Transverse colon (tissue), 4 donors: ENCODE data around the gene KCNH1. TPM values are rescaled to one million over a fixed set of nuclear protein-coding genes. Genes with fewer than 3 reads are reported as not detected.

Source experiments
- DNase-seq: peaks from one replicate; pipeline ENCODE4 v3.0.0-alpha.2; 2019
- H3K27ac ChIP-seq, 4 donors: fragments of 200-600 bp; sonication (generic); 2 replicates each; pipeline ENCODE4 v1.5.1; 2016 to 2018; ENCODE audit warnings: inconsistent platforms in 4 of 4
- H3K27me3 ChIP-seq: fragments of 200-600 bp; sonication (generic); 2 replicates; pipeline ENCODE4 v1.5.1; 2017; ENCODE audit warnings: inconsistent platforms
- H3K36me3 ChIP-seq, 4 donors: fragments of 200-600 bp; sonication (generic); 2 replicates each; pipeline ENCODE4 v1.5.1; 2017 to 2019; ENCODE audit warnings: inconsistent platforms in 4 of 4
- H3K4me1 ChIP-seq, 4 donors: fragments of 200-600 bp; sonication (generic); 2 replicates each; pipeline ENCODE4 v1.5.1; 2017 to 2020; ENCODE audit warnings: inconsistent platforms in 4 of 4
- H3K4me3 ChIP-seq, 4 donors: fragments of 200-600 bp; sonication (generic); 1 replicate in 1 of 4; 2 replicates in 3 of 4; pipeline versions ENCODE4 v1.5.1 to v1.6.1; 2017 to 2019; ENCODE audit warnings: inconsistent platforms in 4 of 4
- H3K9me3 ChIP-seq, 2 donors: fragments of 200-600 bp; sonication (generic); 2 replicates each; pipeline ENCODE4 v1.5.1; 2017 to 2019; ENCODE audit warnings: inconsistent platforms in 2 of 2
- EP300 ChIP-seq: sonication (generic); formaldehyde crosslinking; IDR thresholded peaks from one replicate; pipeline ENCODE4 v1.6.1; 2017; ENCODE audit warnings: antibody characterized with exemption, low read depth
- POLR2A ChIP-seq: fragments of 450-650 bp; IDR thresholded peaks from one replicate; pipeline ENCODE4 v1.6.1; 2016; ENCODE audit warnings: antibody characterized with exemption, mild to moderate bottlenecking, moderate library complexity
- POLR2AphosphoS5 ChIP-seq, 3 donors: sonication (generic); formaldehyde crosslinking; IDR thresholded peaks; one replicate each; pipeline ENCODE4 v1.6.1; 2016; ENCODE audit warnings: antibody characterized with exemption in 3 of 3
- WGBS, 2 donors: methylation state at CpG; one replicate each; pipeline ENCODE4 v1.1.5; 2018; ENCODE audit warnings: low coverage in 1 of 2; 5-methylcytosine and 5-hydroxymethylcytosine counted together
- in situ Hi-C, 4 donors: fragments of 200-750 bp; cut with MboI; loops; one replicate each; pipeline versions ENCODE4 v1.15.0 to v1.15.1; 2017; ENCODE audit warnings: low sequenced_read_pairs in 3 of 4, low pct_ligation_motif_present in 1 of 4, low pct_unique_long_range_greater_than_20kb in 1 of 4
- intact Hi-C: fragments of 100-400 bp; cut with DNase I; formaldehyde crosslinking; loops from one replicate; pipeline ENCODE4 v1.15.1; 2023; ENCODE audit warnings: low total_unique reads
- total RNA-seq, 4 donors: library from RNA; depleted of rRNA; stranded (reverse); fragments of >200 nt; gene quantifications; one replicate each; pipeline ENCODE4 v1.1.0, GENCODE V29; 2016
- TF ChIP-seq, protein P1 (sequence below), 5 experiments: fragments of 200-600 bp in 3 of 5; fragments of 450-650 bp in 2 of 5; sonication (generic) in 3 of 5; IDR thresholded peaks; 1 replicate in 2 of 5; 2 replicates in 3 of 5; pipeline ENCODE4 v1.5.1; 2016 to 2017; ENCODE audit warnings: antibody characterized with exemption in 5 of 5, inconsistent platforms in 3 of 5, mild to moderate bottlenecking in 2 of 5, moderate library complexity in 1 of 5

Gene KCNH1
- total RNA-seq, 4 donors from 2014 or later, result 0.55 to 9.4 (median 2.2) TPM

DNA sequence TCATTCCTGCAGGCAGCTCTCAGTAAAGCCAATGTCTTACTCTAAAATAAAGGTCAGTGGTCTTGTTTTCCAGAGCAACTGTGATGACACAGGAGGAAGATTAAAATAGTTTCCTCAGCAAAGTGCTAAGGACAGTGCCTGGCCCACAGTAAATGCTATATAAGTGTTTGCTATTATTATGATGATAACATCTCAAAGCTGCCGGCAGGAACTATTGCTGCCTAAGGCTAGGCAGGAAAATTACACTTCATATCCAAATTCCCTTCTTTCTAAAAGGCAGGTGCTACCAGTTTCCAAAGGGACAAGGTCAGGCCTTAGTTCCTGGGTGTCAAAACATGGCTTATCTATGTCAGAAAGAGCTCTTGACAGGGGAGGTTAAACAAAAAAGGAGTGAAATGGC lies 403.9 kb downstream of the KCNH1 start:
- no peak for DNase-seq
- Histone ChIP-seq H3K27ac (no peak overlapping the region), H3K9me3 (no peaks in the 10 kb centered on the region), H3K27me3 (no peaks in the 10 kb centered on the region), H3K4me3 (no peak overlapping the region), H3K4me1 (no peaks in the 10 kb centered on the region), H3K36me3 (no peaks in the 10 kb centered on the region)
- no peak for TF ChIP-seq POLR2AphosphoS5 (IDR thresholded peaks at IDR 0.05)
- TF ChIP-seq, protein P1, sequence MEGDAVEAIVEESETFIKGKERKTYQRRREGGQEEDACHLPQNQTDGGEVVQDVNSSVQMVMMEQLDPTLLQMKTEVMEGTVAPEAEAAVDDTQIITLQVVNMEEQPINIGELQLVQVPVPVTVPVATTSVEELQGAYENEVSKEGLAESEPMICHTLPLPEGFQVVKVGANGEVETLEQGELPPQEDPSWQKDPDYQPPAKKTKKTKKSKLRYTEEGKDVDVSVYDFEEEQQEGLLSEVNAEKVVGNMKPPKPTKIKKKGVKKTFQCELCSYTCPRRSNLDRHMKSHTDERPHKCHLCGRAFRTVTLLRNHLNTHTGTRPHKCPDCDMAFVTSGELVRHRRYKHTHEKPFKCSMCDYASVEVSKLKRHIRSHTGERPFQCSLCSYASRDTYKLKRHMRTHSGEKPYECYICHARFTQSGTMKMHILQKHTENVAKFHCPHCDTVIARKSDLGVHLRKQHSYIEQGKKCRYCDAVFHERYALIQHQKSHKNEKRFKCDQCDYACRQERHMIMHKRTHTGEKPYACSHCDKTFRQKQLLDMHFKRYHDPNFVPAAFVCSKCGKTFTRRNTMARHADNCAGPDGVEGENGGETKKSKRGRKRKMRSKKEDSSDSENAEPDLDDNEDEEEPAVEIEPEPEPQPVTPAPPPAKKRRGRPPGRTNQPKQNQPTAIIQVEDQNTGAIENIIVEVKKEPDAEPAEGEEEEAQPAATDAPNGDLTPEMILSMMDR (IDR thresholded peaks at IDR 0.05), result no peak
- TF ChIP-seq EP300, result no peak
- TF ChIP-seq POLR2A, result no peak
- WGBS, 2 donors, result 53% methylated on average over 1 of the region's 1 CpG; no CpG with 5 or more reads in 1 of the 2 donors
- in situ Hi-C loops (no loop called here), intact Hi-C loops (no loop called here)

DNA sequence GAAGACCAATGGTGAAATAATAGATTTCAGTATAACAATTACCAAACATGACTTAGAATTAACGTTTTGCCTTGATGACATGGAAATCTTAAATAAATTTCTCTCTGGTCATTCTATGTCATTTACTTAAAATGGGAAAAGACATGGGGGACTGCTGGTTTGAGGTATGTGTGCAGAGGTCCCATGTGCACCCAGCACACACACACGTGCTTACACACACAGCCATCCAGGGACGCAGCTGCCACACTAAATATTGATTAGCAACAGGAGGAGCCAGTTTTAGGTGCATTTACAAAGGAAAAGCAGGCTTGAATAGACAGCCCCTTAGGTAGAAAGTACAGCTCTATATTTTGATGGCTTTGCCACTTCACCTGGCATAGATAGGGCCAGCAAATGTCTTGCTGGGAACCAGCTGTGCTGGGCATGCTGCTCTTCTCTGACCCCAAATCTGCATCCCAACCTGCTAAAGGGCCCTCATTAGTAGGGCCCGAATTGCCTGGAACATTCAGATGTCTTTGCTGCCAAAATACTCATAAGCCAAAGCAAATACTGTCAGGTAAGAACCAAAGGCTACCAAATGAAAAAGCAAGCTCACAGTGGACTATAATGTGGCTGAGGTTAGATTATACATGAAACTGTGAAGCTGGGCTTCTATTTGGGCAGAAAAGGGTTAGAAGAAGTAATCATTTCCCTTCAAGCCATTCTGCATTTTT lies 405.4 kb downstream of the KCNH1 start:
- in situ Hi-C loops, result no loop called here
- H3K9me3 ChIP-seq, result no peaks in the 10 kb centered on the region
- intact Hi-C loops, result no loop called here
- no peak overlapping the region for H3K4me3 ChIP-seq
- 77 to 79% methylated on average over 4 of the region's 4 CpGs for WGBS, 2 donors
- TF ChIP-seq, protein P1 (IDR thresholded peaks at IDR 0.05), result no peak
- TF ChIP-seq POLR2A (no peak), POLR2AphosphoS5 (IDR thresholded peaks at IDR 0.05) (no peak), EP300 (no peak)
- H3K27me3 ChIP-seq, result no peaks in the 10 kb centered on the region
- no peak overlapping the region for H3K27ac ChIP-seq
- H3K36me3 ChIP-seq, result no peaks in the 10 kb centered on the region
- DNase-seq, result no peak
- no peaks in the 10 kb centered on the region for H3K4me1 ChIP-seq

DNA sequence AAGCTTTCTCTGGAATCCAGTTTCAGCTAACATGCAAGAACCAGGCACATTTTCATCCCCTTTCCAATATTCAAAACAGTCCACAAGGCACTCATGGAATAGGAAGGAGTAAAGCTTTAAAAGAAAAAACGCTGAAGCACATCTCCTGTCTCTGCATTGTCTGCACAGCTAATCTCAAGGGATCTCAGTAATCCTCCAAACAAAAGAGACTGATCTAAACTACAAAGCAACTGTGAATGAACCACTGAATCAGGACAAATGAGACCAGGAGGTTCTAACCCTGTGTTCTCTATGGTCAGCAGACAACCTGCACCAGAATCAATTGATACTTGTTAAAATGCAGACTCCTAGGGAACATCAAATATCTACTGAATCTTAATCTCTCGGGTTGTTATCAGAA lies 406.2 kb downstream of the KCNH1 start:
- no peak overlapping the region for H3K27ac ChIP-seq
- no peaks in the 10 kb centered on the region for H3K9me3 ChIP-seq
- no peaks in the 10 kb centered on the region for H3K4me1 ChIP-seq
- intact Hi-C loops, result no loop called here
- no peak overlapping the region for H3K4me3 ChIP-seq
- no peak for DNase-seq
- WGBS, 2 donors, result 31 to 33% methylated on average over 1 to 2 of the region's 2 CpGs
- H3K27me3 ChIP-seq, result no peaks in the 10 kb centered on the region
- in situ Hi-C loops, result no loop called here
- no peaks in the 10 kb centered on the region for H3K36me3 ChIP-seq
- TF ChIP-seq, protein P1 (IDR thresholded peaks at IDR 0.05), result no peak
- TF ChIP-seq POLR2AphosphoS5 (IDR thresholded peaks at IDR 0.05), result no peak
- no peak for TF ChIP-seq POLR2A
- no peak for TF ChIP-seq EP300

DNA sequence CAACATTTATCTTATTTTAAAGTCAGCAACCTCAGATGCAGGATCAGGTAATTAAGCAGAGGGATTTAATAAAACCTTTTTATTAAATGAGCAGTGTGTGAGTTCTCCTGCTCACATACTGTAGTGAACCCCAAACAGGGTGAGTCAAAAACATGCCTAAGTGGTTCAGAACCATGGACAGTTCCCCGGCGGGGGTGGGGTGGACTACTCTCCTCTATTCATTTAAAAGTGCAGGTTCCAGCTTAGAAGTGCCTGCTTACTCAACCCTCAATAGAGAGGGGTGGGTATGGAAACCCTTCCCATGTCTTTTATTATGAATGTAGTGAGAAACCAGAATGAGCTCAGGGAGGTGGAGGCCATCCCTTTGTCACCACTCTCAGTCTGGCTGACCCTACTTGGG lies 407.3 kb downstream of the KCNH1 start:
- no peak overlapping the region for H3K4me3 ChIP-seq
- TF ChIP-seq, protein P1 (IDR thresholded peaks at IDR 0.05), result no peak
- TF ChIP-seq POLR2A (no peak), EP300 (no peak), POLR2AphosphoS5 (IDR thresholded peaks at IDR 0.05) (no peak)
- H3K36me3 ChIP-seq, result no peaks in the 10 kb centered on the region
- WGBS, 2 donors, result 5% methylated on average over 2 of the region's 2 CpGs; no CpG with 5 or more reads in 1 of the 2 donors
- no peaks in the 10 kb centered on the region for H3K27me3 ChIP-seq
- H3K4me1 ChIP-seq, result no peaks in the 10 kb centered on the region
- intact Hi-C loops (no loop called here), in situ Hi-C loops (no loop called here)
- no peak overlapping the region for H3K27ac ChIP-seq
- no peak for DNase-seq
- no peaks in the 10 kb centered on the region for H3K9me3 ChIP-seq
